ENCODE results near the gene NELL1. TPM values are rescaled to one million over a fixed set of nuclear protein-coding genes. Genes with fewer than 3 reads are reported as not detected.

NELL1 gene
- total RNA-seq, 2 donors from 2014 or later, result not detected

DNA sequence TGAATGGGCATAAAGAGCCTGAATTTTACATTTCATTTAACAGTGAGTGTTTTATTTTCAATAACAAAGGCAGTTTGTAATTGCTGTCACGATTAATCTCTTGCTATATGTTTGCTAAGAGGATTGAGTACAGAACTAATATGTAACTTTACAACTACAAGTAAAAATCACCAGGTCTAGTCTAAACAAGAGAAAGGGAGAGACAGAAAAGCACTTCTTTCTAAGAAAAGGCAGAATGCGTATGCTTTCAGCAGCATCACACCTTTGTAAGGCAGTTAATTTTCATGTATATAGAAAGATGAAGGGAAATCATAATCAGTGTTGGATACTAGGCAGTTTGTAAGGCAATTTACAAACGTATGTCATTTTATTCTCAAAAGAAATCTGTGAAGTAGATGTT is 169.8 kb downstream of the NELL1 start:
- no peak for TF ChIP-seq POLR2A (IDR thresholded peaks at IDR 0.05)
- no peaks in the 10 kb centered on the region for H3K4me1 ChIP-seq
- WGBS, 2 donors, result 25 to 31% methylated on average over 3 of the region's 3 CpGs
- no peak overlapping the region for H3K27ac ChIP-seq
- no peaks in the 10 kb centered on the region for H3K27me3 ChIP-seq
- H3K9me3 ChIP-seq, result no peaks in the 10 kb centered on the region
- intact Hi-C loops (cut with DNase I), result no loop called here
- DNase-seq, result no peak
- no peaks in the 10 kb centered on the region for H3K36me3 ChIP-seq (replicated peaks in 1 of 2; ENCODE audit: insufficient read depth in 1 of 2, low read depth in 2 of 2)
- no peak overlapping the region for H3K4me3 ChIP-seq
- ATAC-seq, result no peak

- ATAC-seq, result no peak
- TF ChIP-seq, protein P1, sequence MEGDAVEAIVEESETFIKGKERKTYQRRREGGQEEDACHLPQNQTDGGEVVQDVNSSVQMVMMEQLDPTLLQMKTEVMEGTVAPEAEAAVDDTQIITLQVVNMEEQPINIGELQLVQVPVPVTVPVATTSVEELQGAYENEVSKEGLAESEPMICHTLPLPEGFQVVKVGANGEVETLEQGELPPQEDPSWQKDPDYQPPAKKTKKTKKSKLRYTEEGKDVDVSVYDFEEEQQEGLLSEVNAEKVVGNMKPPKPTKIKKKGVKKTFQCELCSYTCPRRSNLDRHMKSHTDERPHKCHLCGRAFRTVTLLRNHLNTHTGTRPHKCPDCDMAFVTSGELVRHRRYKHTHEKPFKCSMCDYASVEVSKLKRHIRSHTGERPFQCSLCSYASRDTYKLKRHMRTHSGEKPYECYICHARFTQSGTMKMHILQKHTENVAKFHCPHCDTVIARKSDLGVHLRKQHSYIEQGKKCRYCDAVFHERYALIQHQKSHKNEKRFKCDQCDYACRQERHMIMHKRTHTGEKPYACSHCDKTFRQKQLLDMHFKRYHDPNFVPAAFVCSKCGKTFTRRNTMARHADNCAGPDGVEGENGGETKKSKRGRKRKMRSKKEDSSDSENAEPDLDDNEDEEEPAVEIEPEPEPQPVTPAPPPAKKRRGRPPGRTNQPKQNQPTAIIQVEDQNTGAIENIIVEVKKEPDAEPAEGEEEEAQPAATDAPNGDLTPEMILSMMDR (IDR thresholded peaks at IDR 0.05), result no peak
- 6 to 33% methylated on average over 1 of the region's 1 CpG for whole genome bisulfite sequencing, 2 donors
- Histone ChIP-seq H3K4me3 (no peak overlapping the region), H3K4me1 (no peaks in the 10 kb centered on the region), H3K36me3 (replicated peaks in 1 of 2; ENCODE audit: insufficient read depth in 1 of 2, low read depth in 2 of 2) (no peaks in the 10 kb centered on the region), H3K27ac (no peak overlapping the region), H3K9me3 (no peaks in the 10 kb centered on the region), H3K27me3 (no peaks in the 10 kb centered on the region)
- peak in 1 of 4 donors; percentile 18 for DNase-seq
- intact Hi-C loops (cut with DNase I), result no loop called here
These were observed 171.0 kb downstream of the NELL1 start for GRCh38 chr11:20840341-20840740.

GRCh38 chr11:20844216-20844615 is 174.8 kb downstream of the NELL1 start:
- Histone ChIP-seq H3K36me3 (replicated peaks in 1 of 2; ENCODE audit: insufficient read depth in 1 of 2, low read depth in 2 of 2) (no peaks in the 10 kb centered on the region), H3K27ac (no peak overlapping the region), H3K4me3 (no peak overlapping the region), H3K4me1 (no peaks in the 10 kb centered on the region), H3K27me3 (no peaks in the 10 kb centered on the region), H3K9me3 (no peaks in the 10 kb centered on the region)
- WGBS, 2 donors, result 77 to 78% methylated on average over 2 of the region's 2 CpGs
- ATAC-seq (no peak), DNase-seq (no peak)
- no peak for TF ChIP-seq POLR2A (IDR thresholded peaks at IDR 0.05)
- TF ChIP-seq, protein P1 (IDR thresholded peaks at IDR 0.05), result no peak
- intact Hi-C loops (cut with DNase I), result no loop called here

DNA sequence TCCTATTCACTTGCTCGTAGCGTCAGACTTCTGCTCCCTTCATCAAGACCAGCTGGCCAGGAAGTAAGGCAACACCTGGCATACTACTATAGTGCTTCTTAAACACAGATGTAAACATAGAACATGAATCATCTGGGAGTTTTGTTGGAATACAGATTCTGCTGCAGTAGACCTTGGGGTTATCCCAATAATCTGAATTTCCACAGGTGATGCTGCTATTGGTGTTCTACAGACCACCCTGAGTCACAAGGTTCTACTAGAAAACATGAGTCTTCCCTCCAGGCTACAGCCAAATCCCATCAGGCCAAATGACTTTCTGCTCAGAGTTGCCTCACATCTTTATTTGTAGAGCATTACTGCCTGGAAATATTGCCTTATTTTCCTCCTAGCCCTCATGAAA is 175.2 kb downstream of the NELL1 start:
- Histone ChIP-seq H3K4me3 (no peak overlapping the region), H3K4me1 (no peaks in the 10 kb centered on the region), H3K27ac (no peak overlapping the region), H3K27me3 (no peaks in the 10 kb centered on the region), H3K36me3 (replicated peaks in 1 of 2; ENCODE audit: insufficient read depth in 1 of 2, low read depth in 2 of 2) (no peaks in the 10 kb centered on the region), H3K9me3 (no peaks in the 10 kb centered on the region)
- intact Hi-C loops (cut with DNase I), result no loop called here
- TF ChIP-seq POLR2A (IDR thresholded peaks at IDR 0.05), result no peak
- WGBS, 2 donors, result 39 to 56% methylated on average over 2 of the region's 2 CpGs
- DNase-seq (no peak), ATAC-seq (no peak)

DNA sequence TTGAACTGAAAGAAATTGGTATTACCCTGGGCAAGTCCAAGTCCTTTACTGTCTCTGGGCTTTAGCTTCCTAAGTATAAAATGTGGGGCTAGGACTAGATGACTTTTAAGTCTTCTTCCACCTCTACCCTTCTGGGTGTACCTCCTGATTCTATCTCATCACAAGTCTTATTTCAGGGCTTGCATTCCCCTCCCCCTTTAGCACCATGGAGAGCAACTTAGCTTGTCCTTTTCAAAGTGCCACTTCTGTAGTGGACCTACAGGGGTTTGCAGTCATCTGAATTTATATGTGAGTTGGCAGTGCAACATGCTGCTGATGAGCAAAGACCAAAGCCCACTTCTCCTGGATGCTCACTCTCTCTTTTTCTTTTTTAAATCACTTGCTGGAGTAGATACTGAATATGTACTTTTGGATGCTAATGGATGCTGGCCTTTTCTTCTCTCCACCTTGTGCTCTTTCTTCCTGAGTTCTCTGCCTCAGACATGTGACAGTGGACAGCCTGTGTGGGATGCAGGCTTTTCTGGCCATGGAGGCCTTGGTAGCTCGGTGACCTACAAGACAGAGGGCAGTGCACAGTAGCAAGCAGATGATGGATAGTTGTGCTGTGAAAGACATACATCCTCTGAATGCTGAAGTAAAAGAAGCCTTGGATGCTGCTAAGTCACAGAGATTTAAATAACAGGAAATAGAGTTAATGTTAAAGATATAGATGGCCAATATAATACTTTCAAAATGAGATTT is 185.0 kb downstream of the NELL1 start:
- 41 to 42% methylated on average over 1 of the region's 1 CpG for WGBS, 2 donors
- H3K36me3 ChIP-seq (replicated peaks in 1 of 2; ENCODE audit: insufficient read depth in 1 of 2, low read depth in 2 of 2), result no peaks in the 10 kb centered on the region

More for the DNA sequence above, 185.0 kb downstream of the NELL1 start:
- no peak for DNase-seq
- TF ChIP-seq, protein P1 (IDR thresholded peaks at IDR 0.05), result no peak
- TF ChIP-seq POLR2A (IDR thresholded peaks at IDR 0.05), result no peak
- no peaks in the 10 kb centered on the region for H3K27me3 ChIP-seq
- no peak for ATAC-seq
- no peaks in the 10 kb centered on the region for H3K9me3 ChIP-seq
- H3K4me3 ChIP-seq, result no peak overlapping the region
- intact Hi-C loops (cut with DNase I), result no loop called here
- H3K4me1 ChIP-seq, result no peaks in the 10 kb centered on the region
- H3K27ac ChIP-seq, result no peak overlapping the region

All from body of pancreas (tissue), 4 donors.